Upper lobe of right lung (tissue), 1 donor: Measurements from ENCODE around the gene KIAA0930. TPM values are rescaled to one million over a fixed set of nuclear protein-coding genes. Genes with fewer than 3 reads are reported as not detected.
A peak's percentile ranks its signal among the peaks of the same experiment; 100 is the strongest.

Source experiments
- ATAC-seq: fragments of 200-7000 bp; cut with Tn5 transposase; one replicate; pipeline ENCODE4 v1.9.1; 2020; ENCODE audit warnings: mild to moderate bottlenecking, moderate library complexity
- DNase-seq: peaks from one replicate; pipeline ENCODE4 v3.0.0-alpha.2; 2020
- H3K27ac ChIP-seq: fragments of 200-600 bp; one replicate; pipeline ENCODE4 v1.8.0; 2022
- H3K27me3 ChIP-seq: fragments of 200-600 bp; one replicate; pipeline ENCODE4 v1.8.0; 2022; ENCODE audit warnings: mild to moderate bottlenecking
- H3K36me3 ChIP-seq: fragments of 200-600 bp; one replicate; pipeline ENCODE4 v1.8.0; 2022
- H3K4me1 ChIP-seq: fragments of 200-600 bp; one replicate; pipeline ENCODE4 v1.8.0; 2022
- H3K4me3 ChIP-seq: fragments of 200-600 bp; one replicate; pipeline ENCODE4 v1.8.0; 2022; ENCODE audit warnings: mild to moderate bottlenecking
- H3K9me3 ChIP-seq: fragments of 200-600 bp; one replicate; pipeline ENCODE4 v1.8.0; 2022
- CTCF ChIP-seq: fragments of 200-600 bp; IDR thresholded peaks from one replicate; pipeline ENCODE4 v1.8.0; 2022; ENCODE audit warnings: antibody characterized with exemption
- intact Hi-C: fragments of 100-400 bp; cut with DNase I; formaldehyde crosslinking; loops from one replicate; pipeline ENCODE4 v1.11.0; 2022
- total RNA-seq: library from RNA; stranded (reverse); fragmentation: NEBNext Ultra II Directional; extraction: Animal tissue kit (Norgen Biotek cat#: 25700); gene quantifications from one replicate; pipeline ENCODE4 v1.2.1, GENCODE V29; 2021
- donor health status: DM: no; HTN: yes; CAD: no; lungs with severe emphysema.

Gene KIAA0930
- total RNA-seq, 1 donor from 2014 or later: 79.5 TPM

- H3K27ac ChIP-seq: peak overlapping the region; percentile 78
- peak; percentile 3 for ATAC-seq
- H3K36me3 ChIP-seq: no peaks in the 10 kb centered on the region
- H3K4me3 ChIP-seq: no peak overlapping the region
- intact Hi-C loops: loop anchor here (5.0 kb wide), 1 partner anchor 166 kb away; no protein-coding TSS in a partner anchor
- DNase-seq: no peak
- H3K4me1 ChIP-seq: peaks cover 11% of the 10 kb centered on the region
- peaks cover 13% of the 10 kb centered on the region for H3K27me3 ChIP-seq
- no peaks in the 10 kb centered on the region for H3K9me3 ChIP-seq
- no peak for TF ChIP-seq CTCF
Measured at GRCh38 chr22:45271667-45272201, 31.0 kb upstream of the KIAA0930 start.

- ATAC-seq (no peak), DNase-seq (no peak)
- Histone ChIP-seq H3K36me3 (no peaks in the 10 kb centered on the region), H3K27me3 (peaks cover 13% of the 10 kb centered on the region), H3K4me3 (no peak overlapping the region), H3K27ac (no peak overlapping the region), H3K9me3 (no peaks in the 10 kb centered on the region), H3K4me1 (peaks cover 11% of the 10 kb centered on the region)
- TF ChIP-seq CTCF: no peak
- intact Hi-C loops: loop anchor here (5.0 kb wide), 1 partner anchor 167 kb away; no protein-coding TSS in a partner anchor
Measured at GRCh38 chr22:45270095-45271020, 29.7 kb upstream of the KIAA0930 start.

- Histone ChIP-seq H3K4me1 (peaks cover 12% of the 10 kb centered on the region), H3K9me3 (no peaks in the 10 kb centered on the region), H3K36me3 (no peaks in the 10 kb centered on the region), H3K27me3 (peaks cover 13% of the 10 kb centered on the region), H3K27ac (no peak overlapping the region), H3K4me3 (peak overlapping the region; percentile 57)
- peak; percentile 92 for DNase-seq
- ATAC-seq: peak; percentile 98
- intact Hi-C loops: no loop called here
- TF ChIP-seq CTCF: peak; percentile 87
Measured at GRCh38 chr22:45268958-45269844, 28.5 kb upstream of the KIAA0930 start.

- no peak for DNase-seq
- Histone ChIP-seq H3K9me3 (no peaks in the 10 kb centered on the region), H3K27me3 (peaks cover 13% of the 10 kb centered on the region), H3K36me3 (no peaks in the 10 kb centered on the region), H3K27ac (no peak overlapping the region), H3K4me3 (peak overlapping the region; percentile 57), H3K4me1 (peaks cover 20% of the 10 kb centered on the region)
- TF ChIP-seq CTCF: no peak
- intact Hi-C loops: no loop called here
- peak; percentile 1 for ATAC-seq
Measured at GRCh38 chr22:45268167-45268957, 27.7 kb upstream of the KIAA0930 start.

GRCh38 chr22:45265535-45265934 lies 24.8 kb upstream of the KIAA0930 start:
- intact Hi-C loops: no loop called here
- Histone ChIP-seq H3K27ac (no peak overlapping the region), H3K9me3 (no peaks in the 10 kb centered on the region), H3K36me3 (no peaks in the 10 kb centered on the region), H3K27me3 (peaks cover 12% of the 10 kb centered on the region), H3K4me1 (peaks cover 29% of the 10 kb centered on the region), H3K4me3 (no peak overlapping the region)
- DNase-seq: no peak
- TF ChIP-seq CTCF: no peak
- ATAC-seq: no peak
